NK-92 (cell line): ENCODE measurements around the gene VMO1.

Experiments
- DNase-seq: peaks from one replicate; lab custom pipeline; 2025; ENCODE audit not compliant: unreplicated experiment; lab: John Stamatoyannopoulos, UW

The VMO1 gene

GRCh38 chr17:4800462-4801196 is 14.5 kb upstream of the VMO1 start:
- DNase-seq, result no peak

GRCh38 chr17:4796552-4796920 is 10.4 kb upstream of the VMO1 start:
- DNase-seq, result no peak

- DNase-seq, result no peak
Measured at GRCh38 chr17:4795168-4795567, 9.0 kb upstream of the VMO1 start.

DNA sequence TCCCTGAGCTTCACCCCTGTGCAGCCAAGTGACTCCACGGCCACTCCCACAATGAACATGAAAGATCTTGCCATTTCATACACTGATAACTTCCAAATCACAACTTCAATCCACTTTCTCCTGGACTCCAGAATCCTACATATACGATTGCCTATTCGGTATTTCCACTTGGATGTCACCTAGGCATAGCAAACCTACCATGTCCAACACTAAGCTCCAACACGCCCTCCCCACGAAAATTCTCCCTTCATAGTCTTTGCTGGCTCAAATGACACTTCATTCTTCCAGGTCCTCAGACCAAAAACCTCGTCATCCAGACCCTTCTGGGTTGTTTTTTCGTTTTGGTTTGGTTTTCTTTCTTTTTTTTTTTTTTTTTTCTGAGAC is 4.5 kb upstream of the VMO1 start:
- DNase-seq, result no peak

- DNase-seq, result no peak
Measured at GRCh38 chr17:4789951-4790704, 4.0 kb upstream of the VMO1 start.

DNA sequence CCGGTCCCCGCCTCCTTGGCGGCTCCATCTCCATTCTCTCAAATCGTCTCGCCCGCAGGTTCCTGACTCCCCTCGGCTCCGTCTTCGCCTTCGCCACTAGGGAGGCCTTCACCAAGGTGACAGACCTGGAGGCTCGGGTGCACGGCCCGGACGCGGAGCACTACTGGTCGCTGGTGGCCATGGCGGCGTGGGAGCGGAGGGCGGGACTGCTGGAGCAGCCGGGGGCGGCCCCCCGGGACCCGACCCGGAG is 3.5 kb upstream of the VMO1 start:
- DNase-seq, result no peak

DNA sequence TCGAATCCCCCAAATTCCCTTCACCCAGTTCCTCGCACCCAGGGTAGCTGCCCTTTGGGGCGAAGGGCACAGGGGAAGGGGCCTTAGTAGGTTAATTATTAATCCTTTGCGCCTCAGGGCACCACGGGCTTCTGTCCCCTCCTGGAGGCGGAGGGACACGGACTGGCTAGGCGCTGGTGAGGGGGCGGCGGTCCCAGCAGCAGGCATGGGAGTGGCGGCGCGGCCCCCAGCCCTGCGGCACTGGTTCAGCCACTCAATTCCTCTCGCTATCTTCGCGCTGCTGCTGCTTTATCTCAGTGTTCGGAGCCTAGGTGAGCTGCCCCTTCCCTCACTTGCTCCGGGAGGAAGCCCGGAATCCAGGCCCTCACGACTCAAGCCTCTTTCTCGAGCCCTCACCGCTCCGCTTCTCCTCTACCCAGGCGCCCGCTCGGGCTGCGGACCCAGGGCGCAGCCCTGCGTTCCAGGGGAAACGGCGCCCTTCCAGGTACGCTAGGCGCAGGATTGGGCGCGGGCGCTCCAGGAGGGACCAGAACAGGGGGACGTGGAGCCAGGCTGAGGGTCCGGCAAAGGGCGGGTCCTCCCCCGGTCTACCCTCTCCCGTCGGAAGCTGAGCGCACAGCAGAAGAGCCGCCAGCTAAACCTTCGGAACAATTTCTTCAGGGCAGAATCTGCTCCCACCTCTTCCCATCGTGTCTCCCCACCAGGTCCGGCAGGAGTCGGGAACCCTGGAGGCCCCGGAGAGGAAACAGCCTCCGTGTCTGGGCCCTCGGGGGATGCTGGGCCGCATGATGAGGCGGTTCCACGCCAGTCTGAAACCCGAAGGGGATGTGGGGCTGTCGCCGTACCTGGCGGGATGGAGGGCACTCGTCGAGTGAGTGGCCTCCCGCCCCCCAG is 2.9 kb upstream of the VMO1 start, which contains the start of gene GLTPD2:
Gene GLTPD2 (plus strand): TSS at position 158 of the 894 bp plus-strand sequence. CDS start 48 bp downstream, at position 206.
- no peak for DNase-seq

GRCh38 chr17:4788159-4788806 is 2.1 kb upstream of the VMO1 start:
- no peak for DNase-seq

DNA sequence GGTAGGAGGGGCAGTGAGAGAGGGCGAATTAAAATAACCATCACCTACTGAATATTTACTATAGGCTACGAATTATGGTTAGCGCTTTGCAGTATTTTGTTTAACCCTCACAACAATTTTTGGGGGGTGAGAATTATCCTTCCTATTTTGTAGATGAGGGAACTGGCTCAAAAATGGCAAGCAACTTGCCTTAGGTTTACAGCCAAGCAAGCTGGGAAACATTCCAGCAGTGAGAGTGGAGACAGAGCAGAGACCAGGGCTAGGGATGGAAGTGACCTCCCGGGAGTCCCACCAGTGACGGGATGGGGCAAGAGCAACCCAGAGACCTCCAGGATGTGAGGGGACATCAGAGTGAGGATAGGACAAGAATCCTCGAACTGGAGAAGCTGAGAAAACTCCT is 352 bp upstream of the VMO1 start:
- DNase-seq, result no peak

DNA sequence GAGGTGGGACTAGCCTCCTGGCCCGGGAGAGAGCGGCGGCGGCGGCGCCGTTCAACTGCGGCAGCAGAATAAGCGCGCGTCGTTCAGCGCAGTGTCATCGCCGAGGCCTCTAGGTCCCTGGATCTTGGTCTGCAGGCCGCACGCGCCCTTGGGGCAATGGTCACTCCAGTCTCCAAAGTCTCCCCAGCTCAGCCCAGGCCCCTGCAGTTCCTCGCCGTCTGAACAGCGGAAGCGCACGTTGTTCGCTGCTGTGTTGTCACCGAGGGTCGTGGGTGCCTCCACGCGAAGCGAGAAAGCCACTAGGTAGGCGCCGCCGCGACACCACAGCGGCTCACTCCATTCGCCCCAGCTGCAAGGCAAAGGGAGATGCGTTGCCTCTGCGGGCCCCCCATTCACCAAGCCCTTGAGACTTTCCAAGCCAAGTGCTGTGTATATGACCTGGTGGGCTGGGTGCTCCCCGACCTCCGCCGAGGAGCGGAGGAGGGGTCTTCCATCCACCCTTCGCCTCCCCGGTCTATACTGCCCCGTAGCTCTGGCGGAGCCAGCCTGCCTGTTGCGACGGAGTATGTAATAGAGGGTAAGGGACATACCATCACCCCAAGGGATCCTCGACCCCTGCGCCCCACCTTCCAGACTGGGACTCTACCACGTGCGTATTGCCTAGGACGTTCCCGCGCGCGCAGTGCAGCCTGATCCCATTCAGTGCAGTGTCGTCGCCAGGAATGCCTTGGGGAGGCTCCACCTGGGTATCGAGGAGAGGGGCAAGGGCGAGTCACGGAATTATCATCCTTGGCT is 656 bp downstream of the VMO1 start:
- no peak for DNase-seq

GRCh38 chr17:4782652-4783051 is 3.5 kb downstream of the VMO1 start:
- no peak for DNase-seq

DNA sequence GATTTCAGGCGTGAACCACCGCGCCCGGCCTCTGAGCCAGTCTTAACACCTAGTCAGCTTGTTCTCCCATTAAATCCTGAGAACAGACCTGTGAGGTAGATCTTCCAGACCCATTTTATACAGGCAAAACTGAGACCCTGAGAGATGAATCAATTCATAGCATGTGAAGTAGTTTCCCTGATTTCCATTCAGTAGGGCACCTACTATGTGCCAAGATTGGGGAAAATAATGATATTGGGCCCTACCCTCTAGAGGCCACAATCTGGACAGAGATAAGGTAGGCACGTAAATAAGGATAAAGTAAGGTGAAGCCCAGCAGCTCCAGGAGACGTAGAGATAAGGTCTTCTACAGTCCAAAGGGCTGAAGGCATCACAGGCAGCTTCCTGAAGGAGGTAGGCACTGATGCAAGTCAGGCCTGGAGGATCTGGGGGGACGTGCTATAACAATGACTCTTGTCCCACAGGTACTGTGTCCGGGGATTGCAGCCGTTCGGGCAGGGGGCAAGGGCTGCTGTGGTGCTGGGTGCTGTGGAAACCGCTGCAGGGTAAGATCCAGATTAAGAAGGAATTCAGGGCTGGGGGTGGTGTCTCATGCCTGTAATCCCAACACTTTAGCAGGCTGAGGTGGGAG is 5.7 kb downstream of the VMO1 start:
- DNase-seq, result no peak

DNA sequence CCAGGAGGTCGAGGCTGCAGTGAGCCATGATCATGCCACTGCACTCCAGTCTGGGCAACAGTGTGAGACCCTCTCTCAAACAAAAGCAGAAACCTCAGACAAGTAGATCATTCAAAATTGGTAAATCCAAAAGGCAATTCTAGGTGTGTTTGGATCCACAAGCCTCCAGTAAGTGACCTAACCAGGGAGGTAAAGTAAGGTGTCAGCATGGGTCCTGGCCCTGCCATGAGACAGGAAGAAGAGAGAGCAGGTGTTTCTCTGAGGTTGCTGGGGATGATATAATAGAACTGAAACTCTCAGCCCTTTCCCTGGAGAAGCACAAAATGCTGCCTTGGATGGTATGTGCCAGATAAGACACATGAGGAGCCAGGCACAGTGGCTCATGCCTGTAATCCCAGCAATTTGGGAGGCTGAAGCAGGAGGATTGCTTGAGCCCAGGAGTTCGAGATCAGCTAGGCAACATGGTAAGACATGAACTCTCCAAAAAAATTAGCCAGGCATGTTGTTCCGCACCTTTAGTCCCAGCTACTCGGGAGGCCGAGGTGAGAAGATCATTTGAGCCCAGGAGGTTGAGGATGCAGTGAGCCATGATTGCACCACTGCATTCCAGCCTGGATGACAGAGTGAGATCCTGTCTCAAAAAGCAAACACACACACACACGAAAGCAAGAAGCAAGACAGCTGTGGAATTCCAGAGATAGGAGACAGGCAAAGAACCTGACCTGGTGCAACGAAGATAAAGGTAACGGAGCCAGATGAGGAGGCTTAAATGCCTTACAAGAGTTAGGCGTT is 8.0 kb downstream of the VMO1 start:
- no peak for DNase-seq

DNA sequence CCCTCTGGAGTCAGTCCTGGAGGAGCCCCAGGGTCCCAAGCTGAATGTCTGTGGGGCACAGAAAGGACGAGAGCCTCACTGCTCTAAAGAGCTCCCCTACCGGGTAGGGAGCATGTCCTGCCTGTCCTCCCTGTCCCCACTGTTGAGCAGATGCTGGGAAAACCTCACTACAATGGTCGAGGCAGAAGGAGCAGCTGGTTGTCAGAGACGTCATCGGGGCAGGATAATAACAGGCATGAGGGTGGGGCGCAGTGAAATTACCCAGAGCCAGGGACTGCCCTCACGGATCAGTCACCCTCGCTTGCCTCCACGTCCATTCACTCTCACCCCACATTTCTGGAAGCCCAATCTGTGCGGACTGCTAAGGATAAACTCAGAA is 13.9 kb downstream of the VMO1 start:
- no peak for DNase-seq

DNA sequence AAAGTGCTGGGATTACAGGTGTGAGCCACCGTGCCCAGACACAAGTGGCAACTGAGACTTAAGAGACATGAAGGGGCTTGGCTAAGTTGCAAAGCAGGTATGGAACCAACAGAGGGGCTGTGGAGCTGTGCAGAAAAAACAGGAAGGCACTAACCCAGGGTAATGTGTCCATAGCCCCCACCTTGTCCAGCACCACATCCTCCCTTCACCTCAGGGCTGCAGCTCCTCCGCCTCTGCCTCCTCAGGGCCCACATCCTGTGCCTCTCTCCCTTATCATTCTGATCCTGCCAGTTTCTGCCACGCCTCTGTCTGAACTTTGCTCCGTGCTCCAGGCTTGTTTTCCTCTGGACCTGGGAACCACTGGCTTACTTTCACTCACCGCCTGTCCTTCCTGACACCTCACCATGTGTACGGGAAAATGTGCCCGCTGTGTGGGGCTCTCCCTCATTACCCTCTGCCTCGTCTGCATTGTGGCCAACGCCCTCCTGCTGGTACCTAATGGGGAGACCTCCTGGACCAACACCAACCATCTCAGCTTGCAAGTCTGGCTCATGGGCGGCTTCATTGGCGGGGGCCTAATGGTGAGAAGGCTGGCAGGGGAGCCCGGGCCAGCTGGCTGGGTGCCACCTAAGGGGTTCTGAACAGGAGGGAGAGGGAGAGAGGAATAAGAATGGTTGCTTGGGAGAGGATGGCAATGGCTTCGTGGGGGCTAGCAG is 14.5 kb downstream of the VMO1 start, which contains the start of gene TM4SF5:
Gene TM4SF5 (plus strand): TSS at position 368 of the 716 bp plus-strand sequence. CDS start 37 bp downstream, at position 405.
- no peak for DNase-seq

GRCh38 chr17:4769628-4770027 is 16.5 kb downstream of the VMO1 start:
- DNase-seq, result no peak

DNA sequence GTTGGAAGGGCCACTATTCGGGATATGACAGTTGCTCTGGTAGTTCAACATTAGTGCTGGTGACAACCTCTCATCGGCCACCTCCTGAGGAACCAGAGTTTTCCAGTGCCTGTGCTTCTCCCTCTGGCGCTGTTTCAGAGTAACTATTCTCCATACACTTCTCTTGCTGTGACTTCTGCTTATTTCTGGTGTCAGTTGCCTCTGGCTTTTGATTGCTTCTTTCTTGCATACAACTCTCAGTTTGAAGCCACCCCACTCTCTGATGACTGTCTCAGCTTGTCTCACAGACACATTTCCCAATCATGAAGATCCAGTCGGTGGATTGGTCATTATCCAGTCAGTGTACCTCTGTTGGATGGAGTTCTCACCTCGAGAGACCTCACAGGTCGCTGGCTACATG is 17.9 kb downstream of the VMO1 start:
- DNase-seq, result no peak

DNA sequence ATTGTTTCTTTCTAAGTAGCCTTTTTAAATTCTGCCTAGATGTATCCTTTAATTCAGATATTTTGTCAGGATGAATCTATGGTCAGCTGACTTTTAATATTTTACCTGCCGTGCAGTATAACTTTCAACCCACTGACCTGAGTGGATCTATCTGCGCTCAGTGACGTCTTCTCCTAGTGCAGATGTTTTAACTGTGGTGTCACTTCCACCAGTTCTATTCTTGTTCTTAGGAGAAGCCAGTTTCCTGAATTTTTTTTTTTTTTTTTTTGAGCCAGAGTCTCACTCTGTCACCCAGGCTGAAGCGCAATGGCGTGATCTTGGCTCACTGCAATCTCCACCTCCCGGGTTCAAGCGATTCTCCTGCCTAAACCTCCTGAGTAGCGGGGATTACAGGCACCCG is 19.4 kb downstream of the VMO1 start:
- DNase-seq, result no peak

DNA sequence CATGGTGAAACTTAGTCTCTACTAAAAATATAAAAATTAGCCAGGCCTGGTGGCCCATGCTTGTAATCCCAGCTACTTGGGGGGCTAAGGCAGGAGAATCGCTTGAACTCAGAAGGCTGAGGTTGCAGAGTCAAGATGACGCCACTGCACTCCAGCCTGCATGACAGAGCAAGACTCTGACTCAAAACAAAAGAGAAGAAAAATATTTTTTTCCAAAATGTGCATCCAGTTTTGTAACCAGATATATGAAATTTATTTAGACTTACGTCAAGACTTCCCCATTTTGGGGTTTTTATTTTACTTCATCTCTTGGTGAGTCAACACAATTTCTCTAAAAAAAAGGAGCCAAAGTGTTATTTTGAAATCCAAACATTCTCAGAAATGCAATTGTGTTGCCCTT is 20.0 kb downstream of the VMO1 start:
- DNase-seq, result no peak
